H1 (cell line): Measurements from ENCODE around the gene PORCN.

Source experiments
- CHD2 ChIP-seq: IDR thresholded peaks from 2 replicates; pipeline ENCODE4 v1.6.1; 2012; ENCODE audit warnings: low read length, improper control_type of control experiment
- POLR2A ChIP-seq, 2 experiments: IDR thresholded peaks; 1 replicate in 1 of 2; 2 replicates in 1 of 2; pipeline ENCODE4 v1.6.1; 2011; ENCODE audit warnings: low read depth in 2 of 2, low read length in 2 of 2, mild to moderate bottlenecking in 2 of 2; ENCODE audit errors: control extremely low read depth in 1 of 2
- YY1 ChIP-seq: IDR thresholded peaks from 2 replicates; pipeline ENCODE4 v1.6.1; 2011; ENCODE audit warnings: low read depth, mild to moderate bottlenecking, low read length
- TF ChIP-seq, protein P1 (sequence below): fragments of 300-600 bp; sonication (generic); IDR thresholded peaks from 2 replicates; pipeline ENCODE4 v1.7.1; 2012; ENCODE audit warnings: low read length, moderate library complexity, mild to moderate bottlenecking, inconsistent platforms; ENCODE audit not compliant: insufficient replicate concordance

DNA sequence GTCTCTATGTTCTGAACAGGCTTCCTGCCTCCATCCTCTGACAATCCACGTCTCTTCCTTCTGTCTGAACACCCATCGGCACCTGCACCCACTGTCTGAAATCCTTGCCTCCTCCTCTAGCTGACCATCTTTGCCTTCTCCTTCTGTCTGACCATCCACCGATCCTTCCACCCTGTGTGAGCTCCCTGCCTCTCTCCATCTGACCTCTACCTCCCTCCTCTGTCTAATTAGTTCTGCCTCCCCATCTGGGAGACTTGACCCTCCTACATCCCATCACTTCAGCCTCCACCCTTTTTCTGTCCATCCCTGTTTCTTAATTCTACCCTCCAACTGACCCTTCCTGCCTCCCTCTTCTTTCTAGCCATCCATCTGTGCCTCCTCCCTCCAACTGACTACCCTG, 48.8 kb upstream of the PORCN start:
- TF ChIP-seq CHD2: no peak
- TF ChIP-seq, protein P1, sequence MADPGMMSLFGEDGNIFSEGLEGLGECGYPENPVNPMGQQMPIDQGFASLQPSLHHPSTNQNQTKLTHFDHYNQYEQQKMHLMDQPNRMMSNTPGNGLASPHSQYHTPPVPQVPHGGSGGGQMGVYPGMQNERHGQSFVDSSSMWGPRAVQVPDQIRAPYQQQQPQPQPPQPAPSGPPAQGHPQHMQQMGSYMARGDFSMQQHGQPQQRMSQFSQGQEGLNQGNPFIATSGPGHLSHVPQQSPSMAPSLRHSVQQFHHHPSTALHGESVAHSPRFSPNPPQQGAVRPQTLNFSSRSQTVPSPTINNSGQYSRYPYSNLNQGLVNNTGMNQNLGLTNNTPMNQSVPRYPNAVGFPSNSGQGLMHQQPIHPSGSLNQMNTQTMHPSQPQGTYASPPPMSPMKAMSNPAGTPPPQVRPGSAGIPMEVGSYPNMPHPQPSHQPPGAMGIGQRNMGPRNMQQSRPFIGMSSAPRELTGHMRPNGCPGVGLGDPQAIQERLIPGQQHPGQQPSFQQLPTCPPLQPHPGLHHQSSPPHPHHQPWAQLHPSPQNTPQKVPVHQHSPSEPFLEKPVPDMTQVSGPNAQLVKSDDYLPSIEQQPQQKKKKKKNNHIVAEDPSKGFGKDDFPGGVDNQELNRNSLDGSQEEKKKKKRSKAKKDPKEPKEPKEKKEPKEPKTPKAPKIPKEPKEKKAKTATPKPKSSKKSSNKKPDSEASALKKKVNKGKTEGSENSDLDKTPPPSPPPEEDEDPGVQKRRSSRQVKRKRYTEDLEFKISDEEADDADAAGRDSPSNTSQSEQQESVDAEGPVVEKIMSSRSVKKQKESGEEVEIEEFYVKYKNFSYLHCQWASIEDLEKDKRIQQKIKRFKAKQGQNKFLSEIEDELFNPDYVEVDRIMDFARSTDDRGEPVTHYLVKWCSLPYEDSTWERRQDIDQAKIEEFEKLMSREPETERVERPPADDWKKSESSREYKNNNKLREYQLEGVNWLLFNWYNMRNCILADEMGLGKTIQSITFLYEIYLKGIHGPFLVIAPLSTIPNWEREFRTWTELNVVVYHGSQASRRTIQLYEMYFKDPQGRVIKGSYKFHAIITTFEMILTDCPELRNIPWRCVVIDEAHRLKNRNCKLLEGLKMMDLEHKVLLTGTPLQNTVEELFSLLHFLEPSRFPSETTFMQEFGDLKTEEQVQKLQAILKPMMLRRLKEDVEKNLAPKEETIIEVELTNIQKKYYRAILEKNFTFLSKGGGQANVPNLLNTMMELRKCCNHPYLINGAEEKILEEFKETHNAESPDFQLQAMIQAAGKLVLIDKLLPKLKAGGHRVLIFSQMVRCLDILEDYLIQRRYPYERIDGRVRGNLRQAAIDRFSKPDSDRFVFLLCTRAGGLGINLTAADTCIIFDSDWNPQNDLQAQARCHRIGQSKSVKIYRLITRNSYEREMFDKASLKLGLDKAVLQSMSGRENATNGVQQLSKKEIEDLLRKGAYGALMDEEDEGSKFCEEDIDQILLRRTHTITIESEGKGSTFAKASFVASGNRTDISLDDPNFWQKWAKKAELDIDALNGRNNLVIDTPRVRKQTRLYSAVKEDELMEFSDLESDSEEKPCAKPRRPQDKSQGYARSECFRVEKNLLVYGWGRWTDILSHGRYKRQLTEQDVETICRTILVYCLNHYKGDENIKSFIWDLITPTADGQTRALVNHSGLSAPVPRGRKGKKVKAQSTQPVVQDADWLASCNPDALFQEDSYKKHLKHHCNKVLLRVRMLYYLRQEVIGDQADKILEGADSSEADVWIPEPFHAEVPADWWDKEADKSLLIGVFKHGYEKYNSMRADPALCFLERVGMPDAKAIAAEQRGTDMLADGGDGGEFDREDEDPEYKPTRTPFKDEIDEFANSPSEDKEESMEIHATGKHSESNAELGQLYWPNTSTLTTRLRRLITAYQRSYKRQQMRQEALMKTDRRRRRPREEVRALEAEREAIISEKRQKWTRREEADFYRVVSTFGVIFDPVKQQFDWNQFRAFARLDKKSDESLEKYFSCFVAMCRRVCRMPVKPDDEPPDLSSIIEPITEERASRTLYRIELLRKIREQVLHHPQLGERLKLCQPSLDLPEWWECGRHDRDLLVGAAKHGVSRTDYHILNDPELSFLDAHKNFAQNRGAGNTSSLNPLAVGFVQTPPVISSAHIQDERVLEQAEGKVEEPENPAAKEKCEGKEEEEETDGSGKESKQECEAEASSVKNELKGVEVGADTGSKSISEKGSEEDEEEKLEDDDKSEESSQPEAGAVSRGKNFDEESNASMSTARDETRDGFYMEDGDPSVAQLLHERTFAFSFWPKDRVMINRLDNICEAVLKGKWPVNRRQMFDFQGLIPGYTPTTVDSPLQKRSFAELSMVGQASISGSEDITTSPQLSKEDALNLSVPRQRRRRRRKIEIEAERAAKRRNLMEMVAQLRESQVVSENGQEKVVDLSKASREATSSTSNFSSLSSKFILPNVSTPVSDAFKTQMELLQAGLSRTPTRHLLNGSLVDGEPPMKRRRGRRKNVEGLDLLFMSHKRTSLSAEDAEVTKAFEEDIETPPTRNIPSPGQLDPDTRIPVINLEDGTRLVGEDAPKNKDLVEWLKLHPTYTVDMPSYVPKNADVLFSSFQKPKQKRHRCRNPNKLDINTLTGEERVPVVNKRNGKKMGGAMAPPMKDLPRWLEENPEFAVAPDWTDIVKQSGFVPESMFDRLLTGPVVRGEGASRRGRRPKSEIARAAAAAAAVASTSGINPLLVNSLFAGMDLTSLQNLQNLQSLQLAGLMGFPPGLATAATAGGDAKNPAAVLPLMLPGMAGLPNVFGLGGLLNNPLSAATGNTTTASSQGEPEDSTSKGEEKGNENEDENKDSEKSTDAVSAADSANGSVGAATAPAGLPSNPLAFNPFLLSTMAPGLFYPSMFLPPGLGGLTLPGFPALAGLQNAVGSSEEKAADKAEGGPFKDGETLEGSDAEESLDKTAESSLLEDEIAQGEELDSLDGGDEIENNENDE: no peak
- TF ChIP-seq POLR2A (IDR thresholded peaks at IDR 0.05; ENCODE audit: control extremely low read depth in 1 of 2, low read depth in 2 of 2, low read length in 2 of 2): no peak
- no peak for TF ChIP-seq YY1
